Thyroid gland (tissue), 4 donors: ENCODE results near the gene OVAAL.

Experiments
- POLR2A ChIP-seq, 2 donors: fragments of 450-650 bp; IDR thresholded peaks; one replicate each; pipeline ENCODE4 v1.6.1; 2017; ENCODE audit warnings: antibody characterized with exemption in 2 of 2, mild to moderate bottlenecking in 2 of 2, moderate library complexity in 1 of 2
- TF ChIP-seq, protein P1 (sequence below), 6 experiments: fragments of 200-600 bp in 3 of 6; fragments of 450-650 bp in 3 of 6; sonication (generic) in 3 of 6; IDR thresholded peaks; one replicate each; pipeline ENCODE4 v1.5.1; 2016 to 2019; ENCODE audit warnings: antibody characterized with exemption in 6 of 6, mild to moderate bottlenecking in 2 of 6, inconsistent platforms in 1 of 6, moderate library complexity in 1 of 6

DNA sequence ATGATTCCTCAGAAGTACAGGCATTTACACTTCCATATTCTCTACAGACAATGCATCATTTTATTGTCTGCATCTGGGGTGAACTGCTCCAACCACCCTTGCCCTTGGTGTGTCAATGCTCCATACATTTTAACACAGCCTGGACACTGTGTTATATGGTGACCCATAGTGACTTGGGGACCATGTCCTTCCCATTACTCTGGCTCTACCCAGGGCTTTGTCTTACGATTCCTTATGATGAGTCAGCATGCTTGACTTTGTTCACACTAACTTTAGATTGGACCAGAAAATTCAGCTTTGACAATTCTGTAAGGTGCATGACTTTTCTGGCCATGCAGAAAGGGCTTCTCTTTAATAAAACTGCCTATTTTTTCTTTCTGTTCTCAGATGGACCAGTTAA, 6.8 kb upstream of the OVAAL start:
- TF ChIP-seq, protein P1, sequence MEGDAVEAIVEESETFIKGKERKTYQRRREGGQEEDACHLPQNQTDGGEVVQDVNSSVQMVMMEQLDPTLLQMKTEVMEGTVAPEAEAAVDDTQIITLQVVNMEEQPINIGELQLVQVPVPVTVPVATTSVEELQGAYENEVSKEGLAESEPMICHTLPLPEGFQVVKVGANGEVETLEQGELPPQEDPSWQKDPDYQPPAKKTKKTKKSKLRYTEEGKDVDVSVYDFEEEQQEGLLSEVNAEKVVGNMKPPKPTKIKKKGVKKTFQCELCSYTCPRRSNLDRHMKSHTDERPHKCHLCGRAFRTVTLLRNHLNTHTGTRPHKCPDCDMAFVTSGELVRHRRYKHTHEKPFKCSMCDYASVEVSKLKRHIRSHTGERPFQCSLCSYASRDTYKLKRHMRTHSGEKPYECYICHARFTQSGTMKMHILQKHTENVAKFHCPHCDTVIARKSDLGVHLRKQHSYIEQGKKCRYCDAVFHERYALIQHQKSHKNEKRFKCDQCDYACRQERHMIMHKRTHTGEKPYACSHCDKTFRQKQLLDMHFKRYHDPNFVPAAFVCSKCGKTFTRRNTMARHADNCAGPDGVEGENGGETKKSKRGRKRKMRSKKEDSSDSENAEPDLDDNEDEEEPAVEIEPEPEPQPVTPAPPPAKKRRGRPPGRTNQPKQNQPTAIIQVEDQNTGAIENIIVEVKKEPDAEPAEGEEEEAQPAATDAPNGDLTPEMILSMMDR (IDR thresholded peaks at IDR 0.05) = no peak
- no peak for TF ChIP-seq POLR2A (IDR thresholded peaks at IDR 0.05)
